Vagina (tissue), 2 donors: ENCODE data around the gene KCNE3.

Experiments
- POLR2A ChIP-seq, 2 donors: fragments of 450-650 bp; IDR thresholded peaks; one replicate each; pipeline ENCODE4 v1.6.1; 2017; ENCODE audit warnings: antibody characterized with exemption in 2 of 2, mild to moderate bottlenecking in 2 of 2, moderate library complexity in 2 of 2
- POLR2AphosphoS5 ChIP-seq, 2 donors: sonication (generic); formaldehyde crosslinking; IDR thresholded peaks; one replicate each; pipeline ENCODE4 v1.9.0; 2017; ENCODE audit warnings: antibody characterized with exemption in 2 of 2, mild to moderate bottlenecking in 2 of 2, low read depth in 1 of 2; ENCODE audit not compliant: insufficient read depth in 1 of 2
- TF ChIP-seq, protein P1 (sequence below), 3 experiments: fragments of 450-650 bp in 2 of 3; fragments of 200-600 bp in 1 of 3; sonication (generic) in 1 of 3; IDR thresholded peaks; one replicate each; pipeline ENCODE4 v1.5.1; 2017 to 2019; ENCODE audit warnings: antibody characterized with exemption in 3 of 3, mild to moderate bottlenecking in 2 of 3, moderate library complexity in 2 of 3

- no peak for TF ChIP-seq POLR2A (IDR thresholded peaks at IDR 0.05)
- TF ChIP-seq, protein P1, sequence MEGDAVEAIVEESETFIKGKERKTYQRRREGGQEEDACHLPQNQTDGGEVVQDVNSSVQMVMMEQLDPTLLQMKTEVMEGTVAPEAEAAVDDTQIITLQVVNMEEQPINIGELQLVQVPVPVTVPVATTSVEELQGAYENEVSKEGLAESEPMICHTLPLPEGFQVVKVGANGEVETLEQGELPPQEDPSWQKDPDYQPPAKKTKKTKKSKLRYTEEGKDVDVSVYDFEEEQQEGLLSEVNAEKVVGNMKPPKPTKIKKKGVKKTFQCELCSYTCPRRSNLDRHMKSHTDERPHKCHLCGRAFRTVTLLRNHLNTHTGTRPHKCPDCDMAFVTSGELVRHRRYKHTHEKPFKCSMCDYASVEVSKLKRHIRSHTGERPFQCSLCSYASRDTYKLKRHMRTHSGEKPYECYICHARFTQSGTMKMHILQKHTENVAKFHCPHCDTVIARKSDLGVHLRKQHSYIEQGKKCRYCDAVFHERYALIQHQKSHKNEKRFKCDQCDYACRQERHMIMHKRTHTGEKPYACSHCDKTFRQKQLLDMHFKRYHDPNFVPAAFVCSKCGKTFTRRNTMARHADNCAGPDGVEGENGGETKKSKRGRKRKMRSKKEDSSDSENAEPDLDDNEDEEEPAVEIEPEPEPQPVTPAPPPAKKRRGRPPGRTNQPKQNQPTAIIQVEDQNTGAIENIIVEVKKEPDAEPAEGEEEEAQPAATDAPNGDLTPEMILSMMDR (IDR thresholded peaks at IDR 0.05), result no peak
- TF ChIP-seq POLR2AphosphoS5 (IDR thresholded peaks at IDR 0.05; ENCODE audit: insufficient read depth in 1 of 2, low read depth in 1 of 2), result no peak
These were observed 15.0 kb downstream of the KCNE3 start for GRCh38 chr11:74452366-74452765.
